Measurements from ENCODE around the gene GRIN2C.
"Not testable (repeated sequence)": the region's sequence is repeated elsewhere in the genome, so short reads cannot be mapped to it uniquely, and the experiment has no call there.

Gene GRIN2C

DNA sequence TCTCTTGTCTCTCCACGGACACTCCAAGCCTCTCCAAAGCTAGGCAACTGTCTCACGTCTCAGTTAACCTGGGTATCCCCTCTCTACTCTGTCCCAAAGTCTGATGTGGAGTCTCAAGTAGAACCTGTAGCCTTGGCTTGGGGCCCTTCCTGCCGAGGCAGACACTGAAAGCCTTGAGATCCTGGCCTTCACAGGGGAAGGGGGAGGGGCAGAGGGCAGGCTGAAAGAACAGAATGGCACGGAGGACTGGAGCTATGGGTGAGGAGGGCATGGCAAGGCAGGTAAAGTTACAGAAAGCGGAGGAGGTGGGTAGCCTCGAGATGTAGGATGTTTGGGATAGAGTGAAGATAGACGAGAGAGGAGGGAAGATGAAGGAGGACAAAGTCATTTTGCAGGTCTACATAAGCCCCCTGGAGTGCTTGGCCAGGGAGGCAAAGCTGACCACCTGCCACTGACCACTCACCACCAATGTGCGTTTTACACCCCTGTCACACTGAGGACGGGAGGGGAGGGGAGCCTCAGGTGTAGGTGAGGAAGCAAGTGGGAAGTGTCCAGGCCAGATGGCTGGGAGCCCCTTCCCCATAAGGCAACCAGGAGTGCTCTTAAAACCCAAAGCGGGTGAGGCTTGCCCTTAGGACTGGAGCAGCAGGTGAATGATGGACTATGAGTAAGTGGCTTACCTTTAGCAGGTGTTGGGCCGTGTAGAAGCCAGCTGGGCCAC is 11.8 kb upstream of the GRIN2C start:
- Histone ChIP-seq H3K9me3 (ENCODE audit: severe bottlenecking) (no peaks in the 10 kb centered on the region), H3K4me1 (ENCODE audit: insufficient read depth, poor library complexity, severe bottlenecking) (no peaks in the 10 kb centered on the region), H3K4me3 (ENCODE audit: severe bottlenecking) (no peak overlapping the region), H3K27ac (ENCODE audit: poor library complexity, severe bottlenecking) (no peak overlapping the region), H3K27me3 (ENCODE audit: insufficient read depth, poor library complexity, severe bottlenecking) (no peaks in the 10 kb centered on the region), H3K36me3 (ENCODE audit: low read depth) (0 out of 2 replicates have a peak, but pooled peaks cover 4% of the 10 kb centered on the region)
- no peak for DNase-seq (ENCODE audit: low spot score)
- TF ChIP-seq CTCF (IDR thresholded peaks at IDR 0.05; ENCODE audit: poor library complexity, severe bottlenecking), result no peak
- ATAC-seq (ENCODE audit: low read depth), result no peak

- Histone ChIP-seq H3K36me3 (ENCODE audit: low read depth) (0 out of 2 replicates have a peak, but pooled peaks cover 4% of the 10 kb centered on the region), H3K4me3 (ENCODE audit: severe bottlenecking) (no peak overlapping the region), H3K4me1 (ENCODE audit: insufficient read depth, poor library complexity, severe bottlenecking) (no peaks in the 10 kb centered on the region), H3K9me3 (ENCODE audit: severe bottlenecking) (no peaks in the 10 kb centered on the region), H3K27me3 (ENCODE audit: insufficient read depth, poor library complexity, severe bottlenecking) (no peaks in the 10 kb centered on the region), H3K27ac (ENCODE audit: poor library complexity, severe bottlenecking) (no peak overlapping the region)
- ATAC-seq (ENCODE audit: low read depth), result no peak
- DNase-seq (ENCODE audit: low spot score), result peak; percentile 47
- TF ChIP-seq CTCF (IDR thresholded peaks at IDR 0.05; ENCODE audit: poor library complexity, severe bottlenecking), result no peak
These were observed 10.8 kb upstream of the GRIN2C start for GRCh38 chr17:74870512-74870911.

GRCh38 chr17:74870028-74870427 is 10.3 kb upstream of the GRIN2C start:
- H3K9me3 ChIP-seq (ENCODE audit: severe bottlenecking); ATAC-seq (ENCODE audit: low read depth); H3K4me1 ChIP-seq (ENCODE audit: insufficient read depth, poor library complexity, severe bottlenecking); H3K27me3 ChIP-seq (ENCODE audit: insufficient read depth, poor library complexity, severe bottlenecking); H3K27ac ChIP-seq (ENCODE audit: poor library complexity, severe bottlenecking); H3K4me3 ChIP-seq (ENCODE audit: severe bottlenecking); H3K36me3 ChIP-seq (ENCODE audit: low read depth): not testable (repeated sequence)
- DNase-seq (ENCODE audit: low spot score), result peak; percentile 54

DNA sequence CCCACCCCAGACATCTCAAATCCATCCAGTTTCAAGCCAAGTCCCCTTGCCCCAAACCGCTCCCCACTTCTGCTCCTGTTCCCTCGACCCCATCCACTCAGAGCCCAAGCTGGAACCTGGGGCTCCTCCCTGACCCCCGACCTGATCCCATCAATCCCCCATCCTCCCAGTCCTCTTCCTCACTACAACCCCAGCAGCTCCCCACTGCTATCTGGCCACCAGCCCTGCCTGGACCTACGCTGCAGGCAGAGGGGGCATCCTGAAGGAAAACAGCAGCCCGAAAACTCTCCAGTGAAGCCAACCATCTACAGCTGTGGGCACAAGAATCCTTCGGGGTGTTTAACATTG is 9.2 kb upstream of the GRIN2C start:
- DNase-seq (ENCODE audit: low spot score) (peak; percentile 57), ATAC-seq (ENCODE audit: low read depth) (no peak)
- Histone ChIP-seq H3K4me3 (ENCODE audit: severe bottlenecking) (no peak overlapping the region), H3K4me1 (ENCODE audit: insufficient read depth, poor library complexity, severe bottlenecking) (no peaks in the 10 kb centered on the region), H3K36me3 (ENCODE audit: low read depth) (0 out of 2 replicates have a peak, but pooled peaks cover 5% of the 10 kb centered on the region), H3K9me3 (ENCODE audit: severe bottlenecking) (no peaks in the 10 kb centered on the region), H3K27ac (ENCODE audit: poor library complexity, severe bottlenecking) (no peak overlapping the region), H3K27me3 (ENCODE audit: insufficient read depth, poor library complexity, severe bottlenecking) (no peaks in the 10 kb centered on the region)
- no peak for TF ChIP-seq CTCF (IDR thresholded peaks at IDR 0.05; ENCODE audit: poor library complexity, severe bottlenecking)

DNA sequence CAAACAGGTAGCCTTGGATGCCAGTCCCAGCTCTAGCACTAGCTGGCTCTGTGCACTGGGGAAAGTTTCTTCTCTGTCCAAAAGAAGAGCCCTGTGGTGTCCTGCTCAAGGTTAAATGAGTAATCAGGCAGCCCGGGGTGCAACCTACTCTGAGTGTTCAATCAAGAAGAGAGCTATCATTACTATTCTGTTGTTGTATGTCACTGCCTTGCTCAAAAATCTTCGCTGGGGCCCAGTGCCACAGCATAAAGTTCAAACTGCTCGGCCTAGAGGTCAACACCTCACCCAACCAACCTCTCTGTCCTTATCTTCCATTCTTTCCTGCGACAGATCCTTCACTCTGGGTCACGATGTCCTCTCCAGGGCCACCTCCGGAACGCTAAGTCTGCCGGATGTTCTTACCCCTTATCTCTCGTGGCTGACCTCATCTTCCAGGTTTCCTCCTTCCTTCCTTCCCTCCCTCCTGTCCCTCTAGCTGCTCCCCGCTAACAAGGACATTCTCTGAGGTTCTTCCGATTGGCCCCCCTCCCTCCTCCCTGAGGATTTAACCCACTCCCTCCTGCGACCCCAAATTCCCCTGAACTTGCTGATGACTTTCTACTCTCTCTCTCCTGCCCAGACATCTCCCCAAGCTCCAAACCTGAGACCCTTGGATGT is 8.7 kb upstream of the GRIN2C start:
- Histone ChIP-seq H3K27ac (ENCODE audit: poor library complexity, severe bottlenecking) (no peak overlapping the region), H3K4me1 (ENCODE audit: insufficient read depth, poor library complexity, severe bottlenecking) (no peaks in the 10 kb centered on the region), H3K36me3 (ENCODE audit: low read depth) (0 out of 2 replicates have a peak, but pooled peaks cover 7% of the 10 kb centered on the region), H3K4me3 (ENCODE audit: severe bottlenecking) (no peak overlapping the region), H3K9me3 (ENCODE audit: severe bottlenecking) (no peaks in the 10 kb centered on the region), H3K27me3 (ENCODE audit: insufficient read depth, poor library complexity, severe bottlenecking) (no peaks in the 10 kb centered on the region)
- no peak for DNase-seq (ENCODE audit: low spot score)
- ATAC-seq (ENCODE audit: low read depth), result no peak
- no peak for TF ChIP-seq CTCF (IDR thresholded peaks at IDR 0.05; ENCODE audit: poor library complexity, severe bottlenecking)
